Mucosa of stomach (tissue), 1 donor: ENCODE measurements around the gene MAPKAP1.

Experiments used
- H3K27me3 ChIP-seq: one replicate; pipeline ENCODE4 v1.7.0; 2013; ENCODE audit warnings: mild to moderate bottlenecking, low read length; ENCODE audit not compliant: control insufficient read depth, insufficient read depth
- H3K36me3 ChIP-seq: one replicate; pipeline ENCODE4 v1.7.0; 2013; ENCODE audit warnings: low read length; ENCODE audit not compliant: control insufficient read depth, insufficient read depth
- H3K4me1 ChIP-seq: one replicate; pipeline ENCODE4 v1.7.0; 2013; ENCODE audit warnings: mild to moderate bottlenecking, low read length; ENCODE audit not compliant: control insufficient read depth, insufficient read depth
- H3K4me3 ChIP-seq: one replicate; pipeline ENCODE4 v1.7.0; 2013; ENCODE audit warnings: low read length
- H3K9ac ChIP-seq: one replicate; pipeline ENCODE4 v1.7.0; 2013; ENCODE audit warnings: mild to moderate bottlenecking, low read length, moderate library complexity
- H3K9me3 ChIP-seq: one replicate; pipeline ENCODE4 v1.7.0; 2013; ENCODE audit warnings: mild to moderate bottlenecking, low read length, moderate library complexity; ENCODE audit not compliant: control insufficient read depth
- donor health status: Pancreatic carcinoma.

Gene MAPKAP1

DNA sequence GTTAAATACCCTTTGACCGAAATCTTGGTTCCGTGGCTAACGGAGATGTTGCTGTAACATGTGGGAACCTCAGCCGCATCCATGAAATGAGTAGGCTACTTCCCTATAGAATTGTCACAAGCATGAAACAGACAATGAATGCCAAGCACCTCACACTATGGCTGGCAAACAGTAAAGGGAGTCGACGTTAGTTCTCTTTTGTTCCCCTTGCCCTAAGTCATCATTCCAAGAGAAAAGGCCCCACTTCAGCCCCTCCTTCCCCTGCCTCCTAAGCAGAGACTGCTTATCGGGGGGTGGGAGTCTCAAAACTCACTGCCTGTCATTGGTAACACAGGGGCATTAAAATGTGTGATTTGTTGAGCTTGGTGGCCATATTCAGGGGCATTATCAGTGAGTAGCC is 159.6 kb downstream of the MAPKAP1 start:
- Histone ChIP-seq H3K9ac (no peak overlapping the region), H3K9me3 (no peaks in the 10 kb centered on the region), H3K36me3 (no peaks in the 10 kb centered on the region), H3K4me1 (peaks cover 11% of the 10 kb centered on the region), H3K27me3 (no peaks in the 10 kb centered on the region), H3K4me3 (no peak overlapping the region)

GRCh38 chr9:125545845-125546244 is 161.2 kb downstream of the MAPKAP1 start:
- Histone ChIP-seq H3K9me3 (no peaks in the 10 kb centered on the region), H3K36me3 (no peaks in the 10 kb centered on the region), H3K4me1 (peaks cover 15% of the 10 kb centered on the region), H3K4me3 (no peak overlapping the region), H3K9ac (no peak overlapping the region), H3K27me3 (no peaks in the 10 kb centered on the region)

GRCh38 chr9:125544988-125545651 is 161.9 kb downstream of the MAPKAP1 start:
- H3K9me3 ChIP-seq: no peaks in the 10 kb centered on the region
- no peak overlapping the region for H3K9ac ChIP-seq
- H3K4me1 ChIP-seq: peaks cover 14% of the 10 kb centered on the region
- no peaks in the 10 kb centered on the region for H3K27me3 ChIP-seq
- no peak overlapping the region for H3K4me3 ChIP-seq
- H3K36me3 ChIP-seq: no peaks in the 10 kb centered on the region

DNA sequence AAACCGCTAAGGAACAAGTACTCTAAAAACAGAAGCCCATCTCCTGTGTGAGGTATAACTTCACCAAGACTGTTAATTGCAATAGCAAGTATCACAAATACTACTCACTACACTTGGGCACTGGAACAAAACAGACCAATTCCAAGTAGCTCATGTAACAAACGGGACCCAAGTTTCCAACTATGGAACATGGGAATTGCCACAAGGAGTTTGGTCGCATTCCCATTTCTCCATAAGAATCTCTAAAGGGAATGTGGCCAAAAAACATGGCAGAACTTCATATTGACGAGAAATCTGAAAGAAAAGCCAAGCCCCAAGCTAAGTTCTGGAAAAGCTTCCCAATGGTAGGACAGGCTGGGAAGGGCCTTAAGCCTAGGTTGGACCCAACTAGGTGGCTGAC is 162.5 kb downstream of the MAPKAP1 start:
- Histone ChIP-seq H3K36me3 (no peaks in the 10 kb centered on the region), H3K9me3 (no peaks in the 10 kb centered on the region), H3K27me3 (no peaks in the 10 kb centered on the region), H3K4me3 (no peak overlapping the region), H3K9ac (no peak overlapping the region), H3K4me1 (peaks cover 8% of the 10 kb centered on the region)

GRCh38 chr9:125541840-125542243 is 165.2 kb downstream of the MAPKAP1 start:
- H3K27me3 ChIP-seq: no peaks in the 10 kb centered on the region
- no peak overlapping the region for H3K9ac ChIP-seq
- no peaks in the 10 kb centered on the region for H3K36me3 ChIP-seq
- H3K9me3 ChIP-seq: no peaks in the 10 kb centered on the region
- peaks cover 14% of the 10 kb centered on the region for H3K4me1 ChIP-seq
- H3K4me3 ChIP-seq: no peak overlapping the region

- Histone ChIP-seq H3K4me3 (no peak overlapping the region), H3K9ac (no peak overlapping the region), H3K9me3 (no peaks in the 10 kb centered on the region), H3K27me3 (no peaks in the 10 kb centered on the region), H3K4me1 (peaks cover 14% of the 10 kb centered on the region), H3K36me3 (no peaks in the 10 kb centered on the region)
These were observed 166.5 kb downstream of the MAPKAP1 start for GRCh38 chr9:125540497-125540896.

GRCh38 chr9:125538092-125538473 is 168.9 kb downstream of the MAPKAP1 start:
- no peaks in the 10 kb centered on the region for H3K27me3 ChIP-seq
- H3K9me3 ChIP-seq: no peaks in the 10 kb centered on the region
- peaks cover 14% of the 10 kb centered on the region for H3K4me1 ChIP-seq
- H3K9ac ChIP-seq: no peak overlapping the region
- H3K36me3 ChIP-seq: no peaks in the 10 kb centered on the region
- no peak overlapping the region for H3K4me3 ChIP-seq

DNA sequence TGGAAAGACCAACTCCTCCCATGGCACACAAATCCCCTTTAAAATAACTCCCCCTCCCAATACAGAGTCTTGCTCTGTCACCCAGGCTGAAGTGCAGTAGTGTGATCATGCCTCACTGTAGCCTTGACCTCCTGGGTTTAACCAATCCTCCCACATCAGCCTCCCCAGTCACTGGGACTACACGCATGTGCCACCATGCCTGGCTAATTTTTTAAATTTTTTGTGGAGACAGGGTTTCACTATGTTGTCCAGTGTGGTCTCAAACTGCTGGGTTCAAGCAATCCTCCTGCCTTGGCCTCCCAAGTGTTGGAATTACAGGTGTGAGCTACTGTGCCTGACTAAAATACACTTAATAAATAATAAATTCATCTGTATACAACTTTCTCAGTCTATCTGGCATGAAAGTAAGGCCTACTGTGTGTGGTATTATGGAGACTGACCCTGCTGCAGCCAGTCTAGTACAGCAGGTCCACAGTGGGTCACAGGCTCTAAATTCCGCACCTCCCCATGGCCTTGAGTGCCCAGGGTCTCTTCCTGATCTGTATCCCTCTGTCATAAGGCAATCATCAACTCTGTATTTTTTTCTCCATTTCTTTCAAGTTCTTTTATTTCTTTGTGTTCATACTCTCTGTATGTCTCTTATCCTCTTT is 169.4 kb downstream of the MAPKAP1 start:
- Histone ChIP-seq H3K4me3 (no peak overlapping the region), H3K4me1 (peaks cover 14% of the 10 kb centered on the region), H3K9me3 (no peaks in the 10 kb centered on the region), H3K9ac (no peak overlapping the region), H3K27me3 (no peaks in the 10 kb centered on the region), H3K36me3 (no peaks in the 10 kb centered on the region)

DNA sequence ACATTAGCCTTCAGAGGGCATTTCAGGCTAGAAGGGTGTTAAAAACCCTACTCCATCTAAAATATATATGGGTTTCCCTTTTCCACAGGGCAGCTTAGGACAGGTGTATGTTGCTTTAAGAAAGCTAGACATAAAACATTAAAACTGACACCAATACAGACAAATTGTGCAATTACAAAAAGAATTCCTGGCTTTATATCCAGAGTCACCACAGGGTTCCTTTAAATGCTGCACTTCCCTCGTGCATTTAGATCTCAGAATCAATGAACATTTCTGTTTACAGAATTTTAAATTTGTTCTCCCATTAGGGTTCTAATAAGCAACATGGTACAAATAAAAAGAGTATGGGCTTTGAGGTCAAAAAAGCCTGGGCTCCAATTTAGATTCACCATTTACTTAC is 170.2 kb downstream of the MAPKAP1 start:
- H3K9ac ChIP-seq: no peak overlapping the region
- no peaks in the 10 kb centered on the region for H3K36me3 ChIP-seq
- H3K4me1 ChIP-seq: peaks cover 14% of the 10 kb centered on the region
- no peaks in the 10 kb centered on the region for H3K27me3 ChIP-seq
- no peak overlapping the region for H3K4me3 ChIP-seq
- no peaks in the 10 kb centered on the region for H3K9me3 ChIP-seq

- Histone ChIP-seq H3K9me3 (no peaks in the 10 kb centered on the region), H3K27me3 (no peaks in the 10 kb centered on the region), H3K36me3 (no peaks in the 10 kb centered on the region), H3K4me1 (peaks cover 14% of the 10 kb centered on the region), H3K4me3 (no peak overlapping the region), H3K9ac (no peak overlapping the region)
These were observed 170.7 kb downstream of the MAPKAP1 start for GRCh38 chr9:125536167-125536772.

GRCh38 chr9:125534971-125535701 is 171.9 kb downstream of the MAPKAP1 start:
- H3K4me1 ChIP-seq: peaks cover 11% of the 10 kb centered on the region
- H3K27me3 ChIP-seq: no peaks in the 10 kb centered on the region

More at GRCh38 chr9:125534971-125535701, 171.9 kb downstream of the MAPKAP1 start:
- Histone ChIP-seq H3K9me3 (no peaks in the 10 kb centered on the region), H3K4me3 (no peak overlapping the region), H3K9ac (no peak overlapping the region), H3K36me3 (no peaks in the 10 kb centered on the region)
